ENCODE measurements around the gene SLC25A26.
"Not testable (repeated sequence)": the region's sequence is repeated elsewhere in the genome, so short reads cannot be mapped to it uniquely, and the experiment has no call there.

The SLC25A26 gene

DNA sequence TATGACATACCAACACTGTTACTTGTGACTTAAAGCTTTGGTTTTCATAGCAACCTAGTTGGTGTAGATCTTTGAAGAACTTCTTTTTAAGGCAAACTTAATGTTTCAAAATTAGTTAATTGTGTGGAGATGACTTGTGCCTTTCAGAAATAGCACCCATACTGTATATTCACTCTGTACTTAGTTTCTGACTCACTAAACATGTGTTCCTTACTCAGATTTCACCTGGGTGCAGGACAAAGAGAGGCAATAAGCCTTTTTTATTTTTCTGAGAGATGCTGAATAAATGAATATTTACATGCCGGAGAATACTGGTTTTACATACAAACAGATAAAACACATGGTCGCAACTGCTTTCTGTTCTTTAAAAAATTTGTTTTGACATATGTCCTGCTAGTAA is 44.8 kb downstream of the SLC25A26 start:
- Histone ChIP-seq H3K9me3 (peaks cover 17% of the 10 kb centered on the region), H3K27ac (no peak overlapping the region), H3K4me3 (no peak overlapping the region), H4K20me1 (peaks cover 12% of the 10 kb centered on the region; the same call in 1 of the 2 replicates), H3K9ac (no peak overlapping the region), H3K4me1 (peaks cover 10% of the 10 kb centered on the region; the same call in 1 of the 2 replicates), H3K27me3 (no peaks in the 10 kb centered on the region), H3K4me2 (no peak overlapping the region), H3K36me3 (peaks cover 41% of the 10 kb centered on the region)
- TF ChIP-seq Cebpa-rat (IDR thresholded peaks at IDR 0.05): no peak

- Histone ChIP-seq H3K4me1 (peaks cover 10% of the 10 kb centered on the region; the same call in 1 of the 2 replicates), H3K9me3 (peaks cover 17% of the 10 kb centered on the region), H3K4me2 (no peak overlapping the region), H3K36me3 (peaks cover 41% of the 10 kb centered on the region), H4K20me1 (peaks cover 5% of the 10 kb centered on the region; the same call in 1 of the 2 replicates), H3K27ac (no peak overlapping the region), H3K9ac (no peak overlapping the region), H3K4me3 (no peak overlapping the region), H3K27me3 (no peaks in the 10 kb centered on the region)
- TF ChIP-seq Cebpa-rat (IDR thresholded peaks at IDR 0.05): no peak
These were observed 45.8 kb downstream of the SLC25A26 start for GRCh38 chr3:66266551-66266950.

DNA sequence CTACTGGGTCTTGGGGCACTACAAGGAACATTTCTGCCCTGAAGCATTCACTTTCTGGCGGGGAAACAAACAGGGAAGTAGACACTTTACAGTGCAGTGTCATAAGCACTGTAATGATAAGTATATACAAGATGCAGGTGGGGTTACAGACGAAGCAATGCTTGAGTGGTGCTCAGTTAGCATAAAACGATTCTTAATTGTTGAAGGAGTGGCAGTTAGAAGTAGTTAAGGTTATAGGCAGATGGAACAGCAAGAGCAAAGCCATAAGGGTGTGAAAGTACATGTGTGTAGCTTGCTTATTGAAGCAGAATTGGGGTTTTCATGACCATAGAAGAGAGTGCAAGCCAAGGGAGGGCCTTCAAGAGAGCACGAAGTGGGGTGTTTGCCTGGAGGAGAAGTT is 46.2 kb downstream of the SLC25A26 start:
- no peaks in the 10 kb centered on the region for H3K27me3 ChIP-seq

GRCh38 chr3:66267906-66268305 is 47.1 kb downstream of the SLC25A26 start:
- H3K36me3 ChIP-seq: peaks cover 41% of the 10 kb centered on the region
- peaks cover 17% of the 10 kb centered on the region for H3K9me3 ChIP-seq
- TF ChIP-seq Cebpa-rat (IDR thresholded peaks at IDR 0.05): no peak
- no peaks in the 10 kb centered on the region for H3K27me3 ChIP-seq
- no peaks in the 10 kb centered on the region; the same call in 1 of the 2 replicates for H4K20me1 ChIP-seq
- no peak overlapping the region for H3K27ac ChIP-seq
- no peak overlapping the region for H3K9ac ChIP-seq
- no peak overlapping the region for H3K4me3 ChIP-seq
- H3K4me1 ChIP-seq: peaks cover 10% of the 10 kb centered on the region; the same call in 1 of the 2 replicates
- H3K4me2 ChIP-seq: no peak overlapping the region

More for the DNA sequence above, 46.2 kb downstream of the SLC25A26 start:
- Histone ChIP-seq H3K9me3 (peaks cover 17% of the 10 kb centered on the region), H3K4me3 (no peak overlapping the region), H3K9ac (no peak overlapping the region), H3K4me1 (peaks cover 10% of the 10 kb centered on the region; the same call in 1 of the 2 replicates), H3K4me2 (peak overlapping the region; percentile 18; the same call in 1 of the 2 replicates), H3K36me3 (peaks cover 41% of the 10 kb centered on the region), H4K20me1 (peaks cover under 1% of the 10 kb centered on the region; the same call in 1 of the 2 replicates), H3K27ac (no peak overlapping the region; the same call in 1 of the 2 replicates)
- no peak for TF ChIP-seq Cebpa-rat (IDR thresholded peaks at IDR 0.05)

DNA sequence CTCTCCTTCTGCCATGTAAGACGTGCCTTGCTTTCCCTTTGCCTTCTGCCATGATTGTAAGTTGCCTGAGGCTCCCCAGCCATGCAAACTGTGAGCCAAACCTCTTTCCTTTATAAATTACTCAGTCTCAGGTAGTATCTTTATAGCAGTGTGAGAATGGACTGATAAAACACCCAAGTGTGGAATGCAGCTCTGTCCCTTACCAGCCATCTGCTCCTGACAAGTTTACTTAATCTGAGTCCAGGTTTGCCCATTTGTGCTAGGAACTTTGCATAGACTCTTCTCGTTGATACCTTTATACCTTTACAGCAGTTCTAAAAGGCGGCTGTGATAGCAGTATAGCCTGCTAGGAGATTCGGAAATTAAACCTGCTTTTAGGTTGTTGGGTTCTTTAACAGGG is 48.1 kb downstream of the SLC25A26 start:
- Histone ChIP-seq H3K4me3 (no peak overlapping the region), H3K27ac (no peak overlapping the region), H4K20me1 (no peaks in the 10 kb centered on the region; the same call in 1 of the 2 replicates), H3K27me3 (no peaks in the 10 kb centered on the region), H3K9ac (no peak overlapping the region), H3K9me3 (peaks cover 17% of the 10 kb centered on the region), H3K4me1 (peaks cover 10% of the 10 kb centered on the region; the same call in 1 of the 2 replicates), H3K36me3 (peaks cover 37% of the 10 kb centered on the region), H3K4me2 (no peak overlapping the region)
- no peak for TF ChIP-seq Cebpa-rat (IDR thresholded peaks at IDR 0.05)

GRCh38 chr3:66269411-66269810 is 48.6 kb downstream of the SLC25A26 start:
- Histone ChIP-seq H3K36me3 (peaks cover 31% of the 10 kb centered on the region), H3K4me2 (no peak overlapping the region), H3K27ac (no peak overlapping the region), H3K4me3 (no peak overlapping the region), H4K20me1 (no peaks in the 10 kb centered on the region; the same call in 1 of the 2 replicates), H3K4me1 (peaks cover 10% of the 10 kb centered on the region; the same call in 1 of the 2 replicates), H3K9ac (no peak overlapping the region), H3K9me3 (peaks cover 17% of the 10 kb centered on the region), H3K27me3 (no peaks in the 10 kb centered on the region)
- TF ChIP-seq Cebpa-rat (IDR thresholded peaks at IDR 0.05): no peak

DNA sequence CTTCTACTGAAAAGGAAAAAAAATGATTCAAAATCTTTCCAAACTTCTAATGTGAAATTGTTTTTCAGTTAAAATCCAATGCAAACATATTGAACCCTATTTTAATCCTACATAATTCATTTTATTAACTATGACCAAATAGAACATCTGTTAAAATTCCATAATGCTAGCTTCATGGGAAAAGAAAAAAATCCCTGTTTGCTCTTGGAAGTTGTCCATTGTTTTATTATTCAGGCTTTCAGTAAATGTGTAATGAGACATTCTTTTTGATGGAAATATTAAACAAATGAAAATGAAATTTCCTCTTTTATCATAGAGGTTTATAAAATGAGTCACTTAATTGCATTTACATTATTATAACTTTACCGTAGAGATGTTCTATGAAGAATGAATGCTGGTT is 49.5 kb downstream of the SLC25A26 start:
- Histone ChIP-seq H3K9me3 (peaks cover 17% of the 10 kb centered on the region), H3K4me1 (peaks cover 10% of the 10 kb centered on the region; the same call in 1 of the 2 replicates), H3K9ac (no peak overlapping the region), H3K27me3 (no peaks in the 10 kb centered on the region), H3K36me3 (peaks cover 24% of the 10 kb centered on the region), H3K27ac (no peak overlapping the region), H3K4me3 (no peak overlapping the region), H4K20me1 (no peaks in the 10 kb centered on the region; the same call in 1 of the 2 replicates), H3K4me2 (no peak overlapping the region)
- TF ChIP-seq Cebpa-rat (IDR thresholded peaks at IDR 0.05): no peak

DNA sequence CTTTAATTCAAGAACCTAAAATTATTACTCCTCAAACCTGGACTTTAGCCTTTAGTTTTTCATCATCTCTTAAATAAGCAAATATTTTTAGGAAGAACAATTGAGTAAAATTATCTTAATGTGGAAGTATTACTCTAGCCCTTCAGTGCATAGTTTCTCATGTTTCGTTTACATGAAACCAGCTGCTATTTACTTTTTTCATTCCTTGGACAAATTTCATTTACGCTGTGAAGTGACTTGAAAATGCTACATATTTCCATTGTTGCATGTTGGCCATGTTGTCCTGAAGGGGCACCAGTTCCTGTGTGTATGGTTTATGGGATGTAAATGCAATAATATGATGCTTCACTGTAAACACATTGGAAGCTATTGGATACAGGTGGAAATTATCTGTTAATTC is 49.9 kb downstream of the SLC25A26 start:
- Histone ChIP-seq H3K9me3 (peaks cover 17% of the 10 kb centered on the region), H4K20me1 (no peaks in the 10 kb centered on the region), H3K36me3 (peaks cover 24% of the 10 kb centered on the region), H3K27ac (no peak overlapping the region), H3K27me3 (no peaks in the 10 kb centered on the region), H3K4me2 (no peak overlapping the region), H3K9ac (no peak overlapping the region), H3K4me1 (peaks cover 10% of the 10 kb centered on the region; the same call in 1 of the 2 replicates), H3K4me3 (no peak overlapping the region)
- TF ChIP-seq Cebpa-rat (IDR thresholded peaks at IDR 0.05): no peak

- Histone ChIP-seq H3K4me1 (peaks cover 10% of the 10 kb centered on the region; the same call in 1 of the 2 replicates), H3K27me3 (no peaks in the 10 kb centered on the region), H4K20me1 (no peaks in the 10 kb centered on the region), H3K4me2 (no peak overlapping the region), H3K9ac (no peak overlapping the region), H3K36me3 (peaks cover 24% of the 10 kb centered on the region), H3K9me3 (peaks cover 17% of the 10 kb centered on the region), H3K4me3 (no peak overlapping the region), H3K27ac (no peak overlapping the region)
- no peak for TF ChIP-seq Cebpa-rat (IDR thresholded peaks at IDR 0.05)
These were observed 50.4 kb downstream of the SLC25A26 start for GRCh38 chr3:66271231-66271630.

- Histone ChIP-seq H3K4me3 (no peak overlapping the region), H3K27ac (no peak overlapping the region), H3K36me3 (peaks cover 24% of the 10 kb centered on the region), H3K9me3 (peaks cover 17% of the 10 kb centered on the region), H3K4me2 (no peak overlapping the region), H3K4me1 (peaks cover 6% of the 10 kb centered on the region; the same call in 1 of the 2 replicates), H3K9ac (no peak overlapping the region), H3K27me3 (no peaks in the 10 kb centered on the region), H4K20me1 (no peaks in the 10 kb centered on the region; the same call in 1 of the 2 replicates)
- TF ChIP-seq Cebpa-rat (IDR thresholded peaks at IDR 0.05): no peak
These were observed 51.2 kb downstream of the SLC25A26 start for GRCh38 chr3:66272016-66272415.

DNA sequence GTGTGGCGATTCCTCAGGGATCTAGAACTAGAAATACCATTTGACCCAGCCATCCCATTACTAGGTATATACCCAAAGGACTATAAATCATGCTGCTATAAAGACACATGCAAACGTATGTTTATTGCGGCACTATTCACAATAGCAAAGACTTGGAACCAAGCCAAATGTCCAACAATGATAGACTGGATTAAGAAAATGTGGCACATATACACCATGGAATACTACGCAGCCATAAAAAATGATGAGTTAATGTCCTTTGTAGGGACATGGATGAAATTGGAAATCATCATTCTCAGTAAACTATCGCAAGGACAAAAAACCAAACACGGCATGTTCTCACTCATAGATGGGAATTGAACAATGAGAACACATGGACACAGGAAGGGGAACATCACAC is 54.0 kb downstream of the SLC25A26 start:
- H4K20me1 ChIP-seq: peaks cover 16% of the 10 kb centered on the region
- not testable (repeated sequence) for H3K4me2 ChIP-seq, H3K9me3 ChIP-seq, H3K9ac ChIP-seq, H3K27ac ChIP-seq, H3K36me3 ChIP-seq, H3K27me3 ChIP-seq, H3K4me3 ChIP-seq, H3K4me1 ChIP-seq
